ENCODE results near the gene NOP16. TPM values are rescaled to one million over a fixed set of nuclear protein-coding genes. Genes with fewer than 3 reads are reported as not detected.
A peak's percentile ranks its signal among the peaks of the same experiment; 100 is the strongest.

Gene NOP16
- total RNA-seq, 4 donors from 2014 or later = 7.5 to 23.4 (median 10.8) TPM

DNA sequence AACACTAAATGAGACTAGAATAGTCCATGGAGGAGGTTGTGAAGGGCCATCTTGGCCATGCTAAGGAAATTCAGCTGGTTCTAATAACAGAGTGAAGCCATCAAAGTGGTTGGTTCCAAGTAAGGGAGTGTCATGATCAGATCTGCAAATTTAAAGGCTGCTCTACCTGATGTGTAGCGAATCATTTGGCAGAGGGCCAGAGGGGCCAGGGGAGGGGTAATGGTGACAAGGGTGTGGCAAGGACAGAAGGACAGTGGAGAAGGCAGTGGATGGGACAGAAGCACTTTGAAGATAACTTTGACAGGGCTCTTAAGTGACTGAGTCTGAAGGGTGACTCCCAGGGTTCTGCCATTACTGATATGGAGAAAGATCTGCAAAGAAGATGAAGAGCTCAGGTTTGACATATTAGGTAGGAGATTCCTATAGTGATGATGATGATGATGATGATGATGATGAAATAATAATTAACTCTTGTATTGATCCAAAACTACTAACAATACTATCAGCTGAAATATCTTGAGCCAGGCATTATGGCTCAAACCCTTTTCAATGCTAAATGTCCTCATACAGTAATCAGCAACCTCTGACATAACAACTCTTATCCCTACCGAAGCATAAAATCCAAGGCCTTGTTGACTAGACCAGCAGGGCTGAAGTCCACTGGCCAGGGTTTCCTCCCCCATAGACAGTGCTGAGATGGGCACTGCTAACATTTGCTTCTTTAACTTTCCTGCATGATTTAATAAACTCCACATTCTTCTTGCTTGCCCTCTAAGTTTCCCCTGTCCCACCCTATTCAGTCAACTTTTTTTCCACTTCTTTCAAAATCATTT lies 46.9 kb downstream of the NOP16 start:
- no peaks in the 10 kb centered on the region for H3K27me3 ChIP-seq
- no peak overlapping the region for H3K4me3 ChIP-seq
- H3K27ac ChIP-seq (replicated peaks in 1 of 4) = peak overlapping the region in 1 of 4 donors; percentile 73
- H3K9me3 ChIP-seq = no peaks in the 10 kb centered on the region
- TF ChIP-seq POLR2A (IDR thresholded peaks at IDR 0.05; ENCODE audit: low read depth) (no peak), EP300 (IDR thresholded peaks at IDR 0.05) (no peak), POLR2AphosphoS5 (IDR thresholded peaks at IDR 0.05) (no peak)
- TF ChIP-seq, protein P1, sequence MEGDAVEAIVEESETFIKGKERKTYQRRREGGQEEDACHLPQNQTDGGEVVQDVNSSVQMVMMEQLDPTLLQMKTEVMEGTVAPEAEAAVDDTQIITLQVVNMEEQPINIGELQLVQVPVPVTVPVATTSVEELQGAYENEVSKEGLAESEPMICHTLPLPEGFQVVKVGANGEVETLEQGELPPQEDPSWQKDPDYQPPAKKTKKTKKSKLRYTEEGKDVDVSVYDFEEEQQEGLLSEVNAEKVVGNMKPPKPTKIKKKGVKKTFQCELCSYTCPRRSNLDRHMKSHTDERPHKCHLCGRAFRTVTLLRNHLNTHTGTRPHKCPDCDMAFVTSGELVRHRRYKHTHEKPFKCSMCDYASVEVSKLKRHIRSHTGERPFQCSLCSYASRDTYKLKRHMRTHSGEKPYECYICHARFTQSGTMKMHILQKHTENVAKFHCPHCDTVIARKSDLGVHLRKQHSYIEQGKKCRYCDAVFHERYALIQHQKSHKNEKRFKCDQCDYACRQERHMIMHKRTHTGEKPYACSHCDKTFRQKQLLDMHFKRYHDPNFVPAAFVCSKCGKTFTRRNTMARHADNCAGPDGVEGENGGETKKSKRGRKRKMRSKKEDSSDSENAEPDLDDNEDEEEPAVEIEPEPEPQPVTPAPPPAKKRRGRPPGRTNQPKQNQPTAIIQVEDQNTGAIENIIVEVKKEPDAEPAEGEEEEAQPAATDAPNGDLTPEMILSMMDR (IDR thresholded peaks at IDR 0.05) = no peak
- WGBS = 69% methylated on average over 2 of the region's 2 CpGs
- H3K4me1 ChIP-seq = peaks cover 0 to 27% (median 13%) of the 10 kb centered on the region in 4 donors
- intact Hi-C loops (cut with DNase I) = no loop called here
- DNase-seq (ENCODE audit: extremely low spot score) = no peak
- H3K36me3 ChIP-seq = peaks cover 18 to 43% (median 35%) of the 10 kb centered on the region in 4 donors

DNA sequence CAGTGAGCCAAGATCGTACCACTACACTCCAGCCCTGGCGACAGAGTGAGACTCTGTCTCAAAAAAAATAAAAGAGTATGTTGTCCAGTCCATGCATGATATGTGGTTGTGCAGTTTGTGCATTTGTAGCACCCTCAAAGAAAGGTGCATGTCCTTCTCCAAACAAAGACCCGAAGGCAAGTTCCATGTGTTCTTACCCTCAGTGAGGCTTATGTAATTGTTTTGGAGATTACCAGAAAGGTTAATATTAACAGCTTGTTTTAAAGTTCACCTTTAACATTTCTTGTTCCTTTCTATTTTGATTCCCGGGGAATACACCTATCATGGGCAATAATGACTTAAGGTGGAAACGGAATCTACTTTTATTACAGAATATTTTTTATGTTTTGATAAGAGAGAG lies 49.1 kb downstream of the NOP16 start:
- intact Hi-C loops (cut with DNase I) = no loop called here

DNA sequence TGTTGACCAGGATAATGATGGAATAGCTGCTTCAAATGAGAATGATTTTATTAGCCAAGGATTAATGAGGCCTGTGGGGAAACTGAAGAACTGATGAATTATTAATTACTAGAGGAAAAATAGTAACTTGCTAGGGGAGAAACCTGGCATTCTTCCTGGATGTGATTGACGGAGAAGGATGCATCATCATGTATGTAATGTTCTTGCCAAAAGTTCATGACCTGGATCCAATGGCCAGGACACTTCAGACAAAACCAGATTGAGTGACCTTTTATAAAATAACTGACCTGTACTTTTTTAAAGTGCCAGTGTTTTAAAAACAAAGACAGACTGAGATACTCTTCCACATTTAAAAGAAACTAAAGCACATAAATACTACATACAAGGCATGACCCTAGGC lies 50.5 kb downstream of the NOP16 start:
- no peak for TF ChIP-seq POLR2A (IDR thresholded peaks at IDR 0.05; ENCODE audit: low read depth)
- TF ChIP-seq, protein P1 (IDR thresholded peaks at IDR 0.05) = no peak
- TF ChIP-seq POLR2AphosphoS5 (IDR thresholded peaks at IDR 0.05) = no peak
- TF ChIP-seq EP300 (IDR thresholded peaks at IDR 0.05) = no peak
- Histone ChIP-seq H3K4me3 (no peak overlapping the region), H3K4me1 (peaks cover 0 to 12% (median 4%) of the 10 kb centered on the region in 4 donors), H3K9me3 (no peaks in the 10 kb centered on the region), H3K36me3 (peaks cover 9 to 27% (median 16%) of the 10 kb centered on the region in 4 donors), H3K27ac (replicated peaks in 1 of 4) (peak overlapping the region in 1 of 4 donors; percentile 30), H3K27me3 (no peaks in the 10 kb centered on the region)
- intact Hi-C loops (cut with DNase I) = no loop called here
- 54% methylated on average over 1 of the region's 1 CpG for WGBS
- no peak for DNase-seq (ENCODE audit: extremely low spot score)

More for the DNA sequence above, 49.1 kb downstream of the NOP16 start:
- Histone ChIP-seq H3K9me3 (no peaks in the 10 kb centered on the region), H3K27me3 (no peaks in the 10 kb centered on the region), H3K4me3 (no peak overlapping the region), H3K27ac (replicated peaks in 1 of 4) (no peak overlapping the region), H3K36me3 (peaks cover 9 to 26% (median 16%) of the 10 kb centered on the region in 4 donors), H3K4me1 (peaks cover 0 to 23% (median 11%) of the 10 kb centered on the region in 4 donors)
- no peak for DNase-seq (ENCODE audit: extremely low spot score)
- 93% methylated on average over 5 of the region's 5 CpGs for WGBS
- TF ChIP-seq, protein P1 (IDR thresholded peaks at IDR 0.05) = no peak
- TF ChIP-seq POLR2A (IDR thresholded peaks at IDR 0.05; ENCODE audit: low read depth) = no peak
- no peak for TF ChIP-seq POLR2AphosphoS5 (IDR thresholded peaks at IDR 0.05)

DNA sequence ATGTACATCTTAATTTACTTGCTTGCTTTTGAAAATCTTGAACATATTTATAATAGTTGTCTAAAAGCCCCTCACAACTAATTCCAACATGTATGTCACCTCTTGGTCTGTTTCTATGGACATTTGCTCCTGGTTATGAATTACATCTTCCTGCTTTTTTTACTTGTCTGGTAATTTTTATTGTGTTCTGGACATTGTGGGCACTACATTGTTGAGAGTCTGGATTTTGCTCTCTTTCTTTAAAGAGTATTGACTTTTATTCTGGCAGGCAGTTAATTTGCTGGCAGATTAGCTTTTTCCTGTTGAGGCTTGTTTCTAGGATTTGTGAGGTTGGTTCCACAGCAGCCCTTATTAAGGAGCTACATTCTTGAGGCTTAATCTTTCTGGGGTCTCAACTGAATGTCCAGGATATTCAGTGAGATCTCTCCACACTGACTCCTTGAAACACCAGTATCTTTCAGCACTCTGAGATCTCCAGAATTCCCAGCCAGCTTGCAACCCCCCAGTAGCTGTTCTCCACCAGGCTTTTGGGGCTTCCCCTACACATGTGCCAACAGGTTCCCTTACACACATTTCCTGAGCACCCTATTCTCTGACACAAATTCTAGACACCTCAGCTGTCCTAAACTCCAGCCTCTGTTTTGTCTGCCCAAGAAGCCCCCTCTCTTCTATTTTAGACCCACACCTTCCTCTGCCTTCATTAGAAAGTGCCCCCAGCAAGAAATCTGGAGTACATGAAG lies 54.2 kb downstream of the NOP16 start:
- TF ChIP-seq EP300 (IDR thresholded peaks at IDR 0.05) = no peak
- intact Hi-C loops (cut with DNase I) = no loop called here
- Histone ChIP-seq H3K9me3 (no peaks in the 10 kb centered on the region), H3K4me1 (peaks cover 0 to 7% (median 0%) of the 10 kb centered on the region in 4 donors), H3K4me3 (no peak overlapping the region), H3K36me3 (peaks cover 9 to 22% (median 16%) of the 10 kb centered on the region in 4 donors), H3K27ac (replicated peaks in 1 of 4) (no peak overlapping the region), H3K27me3 (no peaks in the 10 kb centered on the region)
- DNase-seq (ENCODE audit: extremely low spot score) = no peak

Small RNA genes within 50 kb of the gene (small RNA-seq; reads per million reads assigned to genes)
- 5.4 to 7.6 (median 6.9) reads per million in 3 donors for gene MIR1271

Other genes starting within 250 kb of the NOP16 start
- 10 to 100 TPM; 17.8 to 28.3 (median 22.0) TPM for gene SIMC1, start 150.2 kb downstream of the NOP16 start, total RNA-seq
- gene KIAA1191, start 26.8 kb downstream of the NOP16 start, total RNA-seq = 100 to 1,000 TPM; 115 to 157 (median 139) TPM
- gene ARL10, start 23.1 kb downstream of the NOP16 start, total RNA-seq = 10 to 100 TPM in 1 of 4 donors, 1 to 10 TPM in 3; 5.4 to 16.9 (median 7.1) TPM
- gene HIGD2A, start 153 bp upstream of the NOP16 start, total RNA-seq = 100 to 1,000 TPM; 120 to 179 (median 160) TPM
- 100 to 1,000 TPM; 220 to 267 (median 239) TPM for gene CLTB, start 27.9 kb upstream of the NOP16 start, total RNA-seq
- 10 to 100 TPM; 21.2 to 27.3 (median 23.9) TPM for gene FAF2, start 59.8 kb upstream of the NOP16 start, total RNA-seq
- gene RNF44, start 148.8 kb upstream of the NOP16 start, total RNA-seq = 10 to 100 TPM; 11.3 to 22.2 (median 18.7) TPM
- under 1 TPM in 1 of 4 donors, not detected in 3; 0.92 TPM for gene CDHR2, start 160.7 kb upstream of the NOP16 start, total RNA-seq
- 1 to 10 TPM in 1 of 4 donors, under 1 TPM in 3; 0.42 to 1.0 (median 0.95) TPM for gene GPRIN1, start 221.6 kb upstream of the NOP16 start, total RNA-seq
- not detected for gene SNCB, start 241.9 kb upstream of the NOP16 start, total RNA-seq
- not detected for gene EIF4E1B, start 242.1 kb upstream of the NOP16 start, total RNA-seq